Activated naive CD8-positive, alpha-beta T cell treated with anti-CD3 and anti-CD28 coated beads, Interleukin-2, amount 50 U/mL, for 16 hours (primary cell): ENCODE measurements around the gene HOXD9.

Experiments used
- DNase-seq: peaks from one replicate; pipeline ENCODE4 v3.0.0-alpha.2; 2020; ENCODE audit warnings: low read depth, low spot score

Gene HOXD9

DNA sequence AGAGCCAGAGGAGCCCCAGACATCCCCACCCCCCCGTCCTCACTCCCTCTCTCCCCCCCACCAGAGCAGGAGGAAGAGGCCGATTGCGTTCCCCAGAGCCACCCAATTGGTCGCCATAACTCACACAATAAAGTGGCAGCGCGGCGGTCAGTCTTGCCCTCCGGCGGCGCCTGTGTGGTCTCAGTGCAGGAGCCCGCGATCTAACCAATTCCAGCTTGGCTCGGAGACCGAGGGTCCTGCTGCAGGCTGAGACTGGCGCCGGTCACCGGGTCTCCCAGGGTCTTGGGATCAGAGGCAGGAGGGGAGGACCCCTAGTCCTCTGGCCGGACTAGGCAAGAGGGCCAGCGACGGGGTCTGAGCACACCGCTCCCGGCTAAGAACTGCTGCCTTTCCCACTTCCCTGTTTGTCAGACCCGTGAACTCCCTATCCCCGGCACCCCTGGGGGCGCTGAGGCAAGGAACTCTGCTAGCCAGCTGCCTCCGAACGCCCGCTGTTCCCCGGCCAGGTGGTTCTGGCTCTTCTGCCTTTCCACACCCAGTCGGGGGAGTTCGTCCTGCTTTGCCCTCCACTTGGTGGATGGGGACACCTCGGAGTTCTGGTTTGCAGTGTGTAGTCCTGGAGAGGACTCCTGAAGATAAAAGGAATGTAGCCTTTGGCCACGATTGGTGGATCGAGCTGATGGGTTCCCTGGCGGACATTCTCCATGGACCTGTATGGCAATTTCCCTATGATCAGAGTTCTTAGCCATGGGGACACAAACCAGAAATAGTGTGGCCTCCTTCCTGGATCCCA is 24.0 kb upstream of the HOXD9 start:
- DNase-seq = no peak

DNA sequence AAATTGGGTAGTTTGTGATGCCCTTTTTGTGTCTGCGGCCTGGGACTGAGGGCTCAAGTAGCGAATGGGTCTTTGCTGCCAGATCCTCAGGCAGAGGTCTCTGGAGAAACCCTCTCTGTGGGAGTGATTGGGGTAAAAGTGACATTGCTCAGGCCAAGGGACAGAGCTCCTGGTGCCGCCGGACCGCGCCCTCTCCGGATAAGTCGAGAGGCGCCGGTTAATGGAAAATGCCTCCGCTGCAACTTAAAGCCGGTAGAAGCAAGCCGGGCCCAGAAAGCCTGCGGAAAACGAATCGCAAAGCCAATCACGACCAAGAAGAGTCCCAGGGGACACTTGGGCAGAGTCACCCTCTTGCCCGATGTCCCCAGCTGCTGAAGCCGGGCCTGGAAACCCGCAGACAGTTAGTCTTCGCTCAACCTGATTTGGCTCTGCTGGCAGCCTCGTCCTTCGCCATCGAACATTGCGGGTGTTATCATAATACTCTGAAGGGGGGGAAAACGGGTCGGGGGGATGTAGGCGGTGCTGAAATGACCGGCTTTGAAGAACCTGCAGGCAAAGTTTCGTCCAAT is 23.3 kb upstream of the HOXD9 start:
- DNase-seq = no peak

DNA sequence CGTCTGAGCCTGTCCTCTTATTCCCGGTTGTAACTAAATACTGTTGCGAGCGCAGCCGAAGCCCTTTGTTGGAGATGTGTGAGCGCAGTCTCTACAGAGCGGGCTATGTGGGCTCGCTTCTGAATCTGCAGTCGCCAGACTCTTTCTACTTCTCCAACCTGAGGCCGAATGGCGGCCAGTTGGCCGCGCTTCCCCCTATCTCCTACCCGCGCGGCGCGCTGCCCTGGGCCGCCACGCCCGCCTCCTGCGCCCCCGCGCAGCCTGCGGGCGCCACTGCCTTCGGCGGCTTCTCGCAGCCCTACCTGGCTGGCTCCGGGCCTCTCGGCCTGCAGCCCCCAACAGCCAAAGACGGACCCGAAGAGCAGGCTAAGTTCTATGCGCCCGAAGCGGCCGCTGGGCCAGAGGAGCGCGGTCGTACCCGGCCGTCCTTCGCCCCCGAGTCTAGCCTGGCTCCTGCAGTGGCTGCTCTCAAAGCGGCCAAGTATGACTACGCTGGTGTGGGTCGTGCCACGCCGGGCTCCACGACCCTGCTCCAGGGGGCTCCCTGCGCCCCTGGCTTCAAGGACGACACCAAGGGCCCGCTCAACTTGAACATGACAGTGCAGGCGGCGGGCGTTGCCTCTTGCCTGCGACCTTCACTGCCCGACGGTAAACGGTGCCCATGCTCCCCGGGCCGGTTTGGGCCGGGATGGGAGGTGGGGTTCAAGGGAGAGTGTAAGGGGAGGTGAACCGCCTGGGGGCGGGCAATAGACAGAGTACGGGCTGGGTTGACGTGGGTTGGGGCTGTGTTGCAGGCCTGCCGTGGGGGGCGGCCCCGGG is 22.6 kb upstream of the HOXD9 start, which contains the start of gene HOXD12:
Gene HOXD12, plus strand, starts transcription at position 68 of the 819 bp plus-strand sequence. Its CDS starts 7 bp downstream, at position 75.
- no peak for DNase-seq

DNA sequence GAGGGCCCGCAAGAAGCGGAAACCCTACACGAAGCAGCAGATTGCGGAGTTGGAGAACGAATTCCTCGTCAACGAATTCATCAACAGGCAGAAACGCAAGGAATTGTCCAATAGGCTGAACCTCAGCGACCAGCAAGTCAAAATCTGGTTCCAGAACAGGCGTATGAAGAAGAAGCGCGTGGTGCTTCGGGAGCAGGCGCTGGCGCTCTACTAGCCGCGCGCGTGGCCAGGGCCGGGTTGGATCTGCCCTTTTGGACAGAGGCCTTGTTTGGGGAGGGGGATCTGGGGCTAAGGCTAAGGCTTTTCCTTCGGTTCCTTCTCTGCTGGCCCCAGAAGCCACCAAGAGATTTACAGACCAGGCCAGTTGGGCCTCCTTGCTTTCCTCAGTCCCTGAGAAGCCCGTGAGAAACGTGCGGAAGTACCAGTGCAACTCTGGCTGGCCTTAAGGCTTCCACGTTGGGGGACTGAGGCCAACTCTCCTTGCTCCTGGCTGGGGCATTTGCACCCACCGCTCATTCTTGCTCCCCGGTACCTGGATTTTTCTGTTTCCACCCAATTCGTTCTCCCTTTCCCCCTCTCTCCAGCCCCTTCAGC is 21.9 kb upstream of the HOXD9 start:
- DNase-seq = no peak

DNA sequence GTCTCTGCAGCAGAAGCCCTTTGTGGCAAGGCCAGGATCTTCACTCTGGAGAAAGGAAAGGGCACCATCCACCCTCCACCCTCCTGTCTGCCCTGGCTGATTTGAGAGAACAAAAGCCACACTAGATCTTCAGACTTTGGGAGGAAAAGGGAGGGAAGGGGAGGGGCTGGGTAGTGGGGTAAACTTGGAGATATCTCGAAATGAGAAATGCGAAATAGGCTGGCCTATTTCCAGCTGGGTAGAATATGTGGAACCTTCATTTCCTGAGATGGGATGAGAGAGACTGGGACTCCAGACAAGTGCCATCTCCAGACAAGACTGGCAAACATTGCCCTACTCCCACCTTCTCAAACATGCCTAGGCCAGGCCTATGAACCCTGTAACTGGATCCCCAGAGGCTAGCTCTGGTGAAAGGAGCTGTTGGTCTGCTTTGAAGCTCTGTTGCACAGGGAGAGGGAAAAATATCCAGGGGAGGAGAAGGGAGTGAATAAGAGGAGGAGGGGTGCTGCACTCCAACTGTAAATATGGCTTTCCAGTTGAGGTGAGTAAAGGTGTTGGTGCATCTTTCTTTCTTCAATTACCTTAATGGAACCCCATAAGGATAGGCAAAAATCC is 21.2 kb upstream of the HOXD9 start:
- DNase-seq = no peak

DNA sequence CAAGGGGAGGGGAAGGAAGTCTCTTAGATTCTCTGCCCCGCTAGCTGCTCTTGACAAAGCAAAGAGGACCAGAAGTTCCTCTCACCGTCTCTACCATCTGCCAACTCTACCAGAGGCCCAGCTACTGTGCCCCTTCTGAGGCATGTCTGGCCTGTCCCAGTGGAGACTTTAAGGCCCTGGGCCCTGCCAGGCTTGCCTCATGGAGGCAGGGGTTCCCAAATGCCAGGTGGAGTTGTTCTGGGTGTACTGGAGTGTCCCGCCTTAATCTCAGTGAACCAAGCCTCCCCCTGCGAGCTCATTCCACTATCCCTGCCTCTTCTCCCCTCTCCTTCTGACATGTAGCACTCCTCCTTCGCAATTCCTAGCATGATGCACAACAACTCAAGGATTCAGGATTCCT is 20.7 kb upstream of the HOXD9 start:
- DNase-seq = no peak

DNA sequence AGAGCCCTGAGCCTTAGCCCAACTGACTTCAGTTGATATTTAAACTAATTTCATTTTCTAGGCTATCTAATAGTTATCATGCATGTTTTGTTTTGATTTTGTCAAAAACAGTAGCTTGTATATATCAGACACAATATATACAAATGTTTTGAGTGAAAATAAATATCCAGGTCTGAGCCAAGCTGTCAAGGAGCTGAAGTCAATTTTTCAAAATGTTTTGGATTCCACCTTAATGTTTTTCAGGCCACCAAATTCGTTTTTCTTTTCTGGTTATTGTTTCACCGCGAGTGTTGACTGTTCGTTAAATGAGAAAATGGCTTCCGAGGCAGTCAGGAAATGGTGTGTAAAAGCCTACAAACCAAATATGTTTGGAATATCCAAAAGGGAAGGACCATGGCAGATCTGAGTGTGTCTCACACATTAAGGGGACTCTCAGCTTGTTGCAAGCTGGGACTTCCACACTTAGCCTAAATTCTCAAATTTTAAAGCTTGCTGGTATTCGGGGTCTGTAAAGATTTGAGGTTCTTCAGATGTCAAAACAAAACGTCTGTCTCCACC is 20.1 kb upstream of the HOXD9 start:
- DNase-seq = no peak

DNA sequence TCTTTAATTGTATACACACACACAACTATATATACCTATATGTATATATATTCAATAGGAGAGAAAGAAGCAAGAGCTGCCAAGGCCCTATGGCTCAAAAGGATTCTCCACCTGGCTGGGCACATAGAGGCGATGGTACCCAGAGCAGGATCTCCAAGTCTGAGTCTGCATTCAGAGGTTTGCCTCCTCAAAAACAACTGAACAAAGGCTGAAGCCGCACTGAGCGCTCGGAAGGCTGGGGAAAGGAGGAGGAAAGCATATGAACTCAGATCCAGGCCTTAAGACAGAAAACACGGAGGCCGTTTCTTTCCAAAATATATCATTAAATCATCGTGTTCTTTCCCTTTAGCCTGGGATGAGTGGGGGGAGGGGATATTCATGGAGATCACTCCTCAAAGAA is 19.3 kb upstream of the HOXD9 start:
- no peak for DNase-seq

DNA sequence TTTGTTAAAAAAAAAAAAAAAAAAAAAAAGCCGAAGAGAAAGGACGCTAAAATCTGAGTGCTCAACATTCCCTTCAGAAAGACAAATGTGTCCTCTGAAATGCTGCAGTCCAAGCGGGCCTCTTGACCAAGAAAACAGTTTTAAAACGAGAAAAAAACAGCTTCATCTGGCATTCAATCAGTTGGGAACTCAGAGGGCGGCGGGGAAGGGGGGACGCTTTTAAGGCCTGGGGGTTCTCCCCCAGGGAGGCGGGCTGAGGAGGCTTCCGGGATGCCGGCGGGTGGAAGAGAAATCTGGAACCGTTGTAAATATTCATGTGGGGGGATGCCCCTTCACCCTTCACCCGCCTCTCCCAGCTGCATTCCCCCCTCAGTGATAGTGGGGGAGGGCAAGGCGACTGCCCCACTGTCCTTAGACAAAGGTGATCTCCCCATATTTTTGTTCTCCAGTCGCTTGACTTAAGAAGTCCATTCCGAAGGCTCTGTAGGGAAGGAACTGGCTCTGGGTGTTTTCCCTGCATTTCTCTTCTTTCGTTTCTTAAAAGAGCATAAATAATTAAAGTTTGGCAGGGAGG is 18.7 kb upstream of the HOXD9 start:
- DNase-seq = no peak

DNA sequence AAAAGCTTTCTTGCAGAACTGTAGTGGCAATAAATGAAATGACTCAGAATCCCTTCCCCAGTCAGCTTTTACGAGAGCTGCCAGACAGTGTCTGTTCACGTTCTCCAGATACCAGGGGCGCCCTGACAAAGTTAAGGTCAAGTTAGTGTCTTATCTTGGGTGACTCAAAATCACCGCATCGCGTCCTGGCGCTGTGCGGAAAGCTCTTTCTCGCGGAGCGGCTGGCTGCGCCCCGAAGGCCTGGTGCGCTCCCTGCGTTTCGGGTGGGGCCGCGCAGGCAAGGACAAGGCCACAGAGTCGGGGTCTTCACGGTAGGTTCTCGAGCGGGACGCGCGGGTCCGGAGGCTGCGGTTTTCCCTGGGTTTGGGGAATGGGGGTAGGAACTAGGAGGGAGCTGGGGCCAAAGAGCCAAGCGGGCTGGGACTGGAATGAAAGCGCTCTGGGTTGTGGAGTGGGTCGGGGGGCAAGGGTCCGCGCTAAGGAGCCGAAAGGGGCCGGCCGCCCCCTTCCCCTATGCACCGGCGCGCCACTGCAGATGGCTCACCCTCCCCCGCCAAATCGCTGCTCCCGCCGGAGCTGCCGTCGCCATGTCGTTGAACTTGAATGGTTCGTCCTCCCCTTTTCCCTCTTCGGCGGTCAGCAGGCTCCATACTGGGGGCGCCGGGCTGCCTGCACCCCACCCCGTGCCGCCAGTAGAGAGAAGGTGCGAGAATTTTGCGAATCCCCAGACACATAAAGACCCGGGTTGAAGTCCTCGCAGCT is 18.0 kb upstream of the HOXD9 start:
- DNase-seq = no peak

DNA sequence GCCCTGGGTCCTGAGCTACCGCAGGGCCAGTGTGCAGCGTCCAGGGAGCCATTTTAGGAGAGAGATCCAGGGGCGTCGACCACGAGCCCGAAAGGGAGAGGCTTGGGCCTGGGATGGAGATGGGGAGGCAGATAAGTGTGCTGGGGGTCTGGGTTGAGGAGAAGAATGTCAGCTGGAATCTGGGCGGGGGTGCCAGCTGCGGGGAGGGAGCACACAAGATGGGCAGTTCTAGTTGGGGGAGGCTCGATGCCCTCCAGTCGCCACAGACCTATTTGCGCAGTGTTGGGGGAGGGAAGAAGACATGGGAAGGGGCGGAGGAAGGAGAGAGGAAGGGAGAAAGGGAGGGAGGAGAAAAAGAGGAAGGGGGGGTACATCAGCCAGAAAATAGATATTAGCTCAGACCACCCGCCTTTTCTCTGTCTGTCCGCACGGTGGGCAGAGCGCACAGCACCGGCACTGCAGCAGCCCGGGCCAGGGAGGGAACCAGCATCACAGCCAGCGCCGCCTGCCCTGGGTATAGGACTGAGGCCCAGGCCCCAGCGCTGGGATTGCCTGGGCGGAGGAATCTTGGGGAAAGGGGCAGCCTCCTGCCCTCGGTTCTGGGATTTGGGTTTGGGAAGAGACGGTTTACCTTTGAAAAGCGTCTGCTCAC is 17.3 kb upstream of the HOXD9 start:
- no peak for DNase-seq

DNA sequence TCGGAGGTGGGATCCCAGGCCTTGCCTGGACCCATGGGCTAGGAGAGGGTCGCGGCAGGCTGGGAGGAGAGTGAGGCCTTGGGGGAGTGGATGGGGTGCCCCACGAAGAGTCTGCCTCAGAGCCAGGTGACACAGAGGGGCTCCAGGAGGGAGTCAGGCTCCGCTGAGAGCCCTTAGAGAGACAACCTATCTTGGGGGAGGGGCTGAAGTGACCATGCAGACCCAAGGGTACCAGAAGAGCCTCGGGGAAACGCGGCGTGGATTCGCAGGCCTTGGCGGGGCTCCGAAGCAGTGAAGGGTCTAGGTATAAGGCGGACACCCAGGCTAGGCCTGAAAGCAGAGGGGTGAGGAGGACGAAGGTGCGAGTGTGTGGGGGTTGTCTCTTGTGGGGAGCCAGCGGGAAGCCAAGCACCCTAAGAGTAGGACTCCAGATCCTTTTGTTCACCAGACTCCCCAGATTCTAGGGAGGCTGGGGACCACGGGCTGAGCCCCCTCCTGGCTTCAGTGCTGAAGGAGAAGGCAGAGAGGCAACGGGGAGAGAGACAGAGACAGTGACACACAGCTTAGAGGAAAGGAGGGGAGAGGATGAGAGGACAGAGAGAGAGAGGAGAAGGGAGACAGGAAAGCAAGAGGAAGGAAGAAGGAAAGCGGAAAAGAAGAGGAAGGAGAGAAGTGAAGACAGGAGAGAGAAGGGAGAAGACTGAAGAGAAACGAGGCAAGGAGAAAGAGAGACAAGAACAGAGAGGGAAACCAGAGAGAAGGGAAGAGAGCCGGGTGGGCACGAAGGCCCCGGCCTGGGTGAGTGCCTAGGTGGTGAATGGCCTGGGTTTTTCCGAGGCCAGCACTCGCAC is 16.6 kb upstream of the HOXD9 start:
- DNase-seq = no peak

DNA sequence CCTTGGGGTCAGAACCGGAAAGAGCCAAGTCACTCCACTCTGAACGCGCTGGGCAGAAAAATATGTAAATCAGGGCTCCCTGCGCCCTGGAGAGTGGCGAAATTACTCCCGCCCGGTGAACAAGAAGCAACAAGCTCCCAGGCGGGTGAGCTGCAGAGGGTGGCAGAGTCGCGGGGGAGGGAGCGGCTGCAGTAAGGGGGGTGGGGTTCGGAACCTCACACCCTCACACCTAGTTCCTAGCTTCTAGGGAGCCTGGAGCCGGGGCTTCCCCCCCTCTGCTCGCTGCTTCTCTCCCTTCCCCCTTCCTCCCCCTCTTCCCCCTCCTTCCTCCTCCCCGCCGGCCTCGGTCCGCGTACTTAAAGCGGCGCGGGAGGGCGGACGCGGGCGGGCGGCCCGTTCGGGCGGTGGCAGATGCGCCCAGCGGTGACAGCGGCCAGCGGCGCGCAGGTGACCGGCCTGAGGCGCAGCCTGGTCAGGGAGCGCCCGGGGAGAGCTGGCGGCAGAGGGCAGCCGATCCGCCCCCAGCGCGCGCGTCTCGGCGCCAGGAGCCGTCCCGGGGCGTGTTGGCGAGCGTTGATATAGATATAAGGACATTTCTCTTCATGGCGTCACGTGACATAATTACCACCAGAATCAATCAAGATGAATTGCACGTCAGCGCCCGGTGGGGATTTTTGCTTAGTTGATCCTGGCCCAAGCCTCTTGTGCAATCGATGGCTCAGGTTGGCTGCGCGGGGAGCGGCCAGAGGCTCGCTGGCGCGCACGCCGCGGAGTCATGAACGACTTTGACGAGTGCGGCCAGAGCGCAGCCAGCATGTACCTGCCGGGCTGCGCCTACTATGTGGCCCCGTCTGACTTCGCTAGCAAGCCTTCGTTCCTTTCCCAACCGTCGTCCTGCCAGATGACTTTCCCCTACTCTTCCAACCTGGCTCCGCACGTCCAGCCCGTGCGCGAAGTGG is 15.7 kb upstream of the HOXD9 start, which contains the start of gene HOXD11:
Gene HOXD11, plus strand, starts transcription at position 700 of the 959 bp plus-strand sequence. Its CDS starts 76 bp downstream, at position 776.
- DNase-seq = no peak

DNA sequence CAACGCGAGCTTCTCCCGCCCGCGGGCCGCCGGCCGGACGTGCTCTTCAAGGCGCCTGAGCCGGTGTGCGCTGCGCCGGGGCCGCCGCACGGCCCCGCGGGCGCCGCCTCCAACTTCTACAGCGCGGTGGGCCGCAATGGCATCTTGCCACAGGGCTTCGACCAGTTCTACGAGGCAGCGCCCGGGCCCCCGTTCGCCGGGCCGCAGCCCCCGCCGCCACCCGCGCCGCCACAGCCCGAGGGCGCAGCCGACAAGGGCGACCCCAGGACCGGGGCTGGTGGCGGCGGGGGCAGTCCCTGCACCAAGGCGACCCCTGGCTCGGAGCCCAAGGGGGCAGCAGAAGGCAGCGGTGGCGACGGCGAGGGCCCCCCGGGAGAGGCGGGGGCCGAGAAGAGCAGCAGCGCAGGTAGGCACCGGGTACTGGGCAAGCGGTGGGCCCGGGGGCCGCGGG is 14.8 kb upstream of the HOXD9 start:
- DNase-seq = no peak

DNA sequence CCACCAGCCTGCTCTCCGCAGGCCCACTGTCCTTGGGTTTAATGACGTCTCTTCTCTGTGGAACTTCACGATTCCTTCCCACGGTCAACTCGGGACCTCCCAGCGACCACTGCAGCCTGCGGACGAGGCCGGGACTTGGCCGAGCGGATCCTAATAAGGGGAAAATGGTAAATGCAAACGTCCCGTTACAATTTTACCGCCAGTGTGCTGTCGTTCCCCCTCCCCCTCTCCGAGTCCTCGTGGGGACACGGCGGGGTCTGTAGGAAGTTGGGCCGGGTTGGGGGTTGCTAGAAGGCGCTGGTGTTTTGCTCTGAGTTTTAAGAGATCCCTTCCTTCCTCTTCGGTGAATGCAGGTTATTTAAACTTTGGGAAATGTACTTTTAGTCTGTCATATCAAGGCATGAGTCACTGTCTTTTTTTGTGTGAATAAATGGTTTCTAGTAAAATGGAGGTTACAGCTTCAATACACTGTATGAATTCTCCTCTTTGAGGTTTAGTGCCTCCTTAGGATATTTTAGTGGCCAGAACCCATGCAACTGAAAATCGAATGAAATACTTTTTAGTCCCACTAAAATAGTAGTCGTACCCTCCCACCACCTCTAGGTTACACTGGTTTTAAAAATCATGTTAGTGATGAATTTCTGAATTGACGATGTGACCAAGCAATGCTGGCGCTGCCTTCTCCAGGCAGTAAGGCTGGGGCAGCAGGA is 13.2 kb upstream of the HOXD9 start:
- DNase-seq = no peak

DNA sequence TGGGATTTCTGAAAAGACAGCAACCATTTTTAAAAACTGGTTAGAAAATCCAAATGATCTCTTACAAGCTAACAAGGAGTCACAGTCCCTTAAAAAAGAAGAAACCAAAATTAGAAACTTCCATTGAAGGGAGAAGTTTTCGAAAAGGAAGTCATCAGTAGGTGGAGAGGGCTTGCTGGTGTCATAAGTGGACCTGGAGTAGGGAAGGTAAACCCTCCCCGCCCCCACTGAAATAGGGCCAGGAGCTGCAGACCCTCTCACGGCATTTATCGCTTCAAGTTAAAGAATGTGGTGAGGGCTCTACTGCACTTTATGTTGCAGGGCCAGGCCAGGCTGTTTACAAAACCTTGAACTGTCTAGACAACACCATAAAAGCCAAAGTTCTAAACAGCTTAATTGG is 12.6 kb upstream of the HOXD9 start:
- no peak for DNase-seq
